PFSK-1 (cell line): ENCODE measurements around the gene MEPCE.

Experiments
- POLR2AphosphoS5 ChIP-seq: IDR thresholded peaks from 2 replicates; pipeline ENCODE4 v1.6.1; 2012; ENCODE audit warnings: low read depth, mild to moderate bottlenecking, control low read depth, low read length, moderate library complexity
- SIN3A ChIP-seq: IDR thresholded peaks from 2 replicates; pipeline ENCODE4 v1.6.1; 2012; ENCODE audit warnings: mild to moderate bottlenecking, low read length, moderate library complexity, borderline replicate concordance; ENCODE audit not compliant: insufficient read depth

DNA sequence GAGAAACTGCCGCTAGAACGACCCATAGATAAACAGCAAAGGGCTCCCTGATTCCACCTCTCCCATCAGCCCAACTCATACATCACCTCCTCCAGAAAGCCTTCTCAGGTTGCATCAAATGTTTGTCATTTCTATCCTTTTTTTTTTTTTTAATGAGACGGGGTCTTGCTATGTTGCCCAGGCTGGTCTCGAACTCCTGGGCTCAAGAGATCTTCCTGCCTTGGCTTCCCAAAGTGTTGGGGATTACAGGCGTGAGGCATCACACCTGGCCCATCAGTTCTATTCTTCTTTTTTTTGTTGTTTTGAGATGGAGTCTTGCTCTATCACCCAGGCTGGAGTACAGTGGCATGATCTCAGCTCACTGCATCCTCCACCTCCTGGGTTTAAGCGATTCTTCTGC lies 27.4 kb downstream of the MEPCE start:
- TF ChIP-seq POLR2AphosphoS5 = no peak
- no peak for TF ChIP-seq SIN3A
